SKM-1 (cell line): ENCODE data around the gene THOC1.

Experiments used
- DNase-seq: peaks from one replicate; lab custom pipeline; 2025; ENCODE audit not compliant: unreplicated experiment; lab: John Stamatoyannopoulos, UW

The THOC1 gene

GRCh38 chr18:215448-216010 is 52.3 kb downstream of the THOC1 start:
- no peak for DNase-seq

GRCh38 chr18:213966-214365 is 53.9 kb downstream of the THOC1 start:
- DNase-seq: no peak

DNA sequence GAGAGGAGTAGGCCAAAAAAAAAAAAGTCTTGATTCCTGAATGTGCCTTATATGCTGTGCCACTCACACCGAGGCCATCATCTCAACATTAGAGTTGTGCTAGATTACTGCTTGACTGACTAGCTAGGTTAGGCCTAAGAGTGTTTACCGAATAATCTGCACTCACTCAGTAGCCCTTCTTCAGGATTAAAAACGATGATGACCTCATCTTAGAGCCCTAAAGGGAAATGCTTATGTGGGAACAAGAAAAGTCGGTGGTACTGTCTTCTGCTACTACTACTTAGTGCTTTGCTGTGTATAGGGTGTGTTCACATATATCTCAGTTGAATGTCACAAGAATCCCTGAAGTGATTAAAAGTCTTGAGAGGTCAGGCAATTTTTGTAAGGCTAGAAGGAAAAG is 54.3 kb downstream of the THOC1 start:
- no peak for DNase-seq

DNA sequence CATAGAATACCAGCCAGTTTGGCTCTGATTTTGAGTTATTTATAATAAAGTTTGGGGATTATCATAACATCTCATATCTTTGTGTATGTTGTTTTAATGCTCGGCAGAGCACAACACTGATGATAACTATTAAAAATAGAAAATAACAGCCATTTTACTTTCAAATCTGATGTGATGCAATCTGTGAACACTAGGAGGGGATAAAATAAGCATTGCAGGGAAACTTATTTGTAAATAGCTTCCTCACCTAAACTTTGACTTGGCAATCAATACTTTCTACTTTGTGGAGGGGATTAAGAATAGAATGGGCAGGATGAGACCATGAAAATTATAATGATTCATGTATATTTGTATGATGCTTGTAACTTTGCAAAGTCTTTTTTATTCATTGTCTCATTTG is 55.1 kb downstream of the THOC1 start:
- no peak for DNase-seq

- DNase-seq: no peak
These were observed 56.3 kb downstream of the THOC1 start for GRCh38 chr18:211582-211981.

- DNase-seq: no peak
These were observed 57.1 kb downstream of the THOC1 start for GRCh38 chr18:210733-211132.

DNA sequence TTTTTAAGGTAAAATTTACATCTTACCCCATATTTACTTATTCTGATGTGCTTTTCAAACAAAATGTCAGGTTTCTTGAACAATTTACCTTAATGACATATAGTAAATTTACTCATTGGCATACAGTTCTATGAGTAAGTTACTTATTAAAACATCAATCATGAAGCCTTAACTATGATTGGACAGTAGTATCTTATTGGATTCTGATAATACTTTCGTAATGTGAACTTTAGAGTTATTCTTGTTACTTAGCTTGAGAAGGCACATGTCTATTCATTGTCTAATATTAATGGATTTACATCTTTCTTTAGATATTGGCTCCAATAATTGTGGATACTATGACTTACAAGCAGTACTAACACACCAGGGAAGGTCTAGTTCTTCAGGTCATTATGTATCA is 57.8 kb downstream of the THOC1 start:
- no peak for DNase-seq

DNA sequence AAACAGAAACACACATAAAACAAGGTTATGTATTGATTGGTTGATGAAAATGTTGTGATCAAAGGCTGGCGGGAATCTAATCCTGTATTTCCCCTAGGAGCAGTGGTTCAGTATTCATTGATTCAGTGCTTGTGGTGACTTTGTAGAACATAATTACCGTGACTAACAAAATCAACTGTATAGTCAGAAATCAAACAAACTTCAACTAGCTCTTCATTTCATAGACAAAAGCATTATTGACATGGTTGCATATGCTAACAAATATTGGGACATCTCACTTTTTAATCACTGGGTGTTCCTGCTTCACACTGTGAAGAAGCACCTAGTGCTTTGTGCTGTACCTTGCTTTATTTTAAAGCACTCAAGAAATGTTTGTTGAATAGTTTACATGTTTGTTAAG is 68.1 kb downstream of the THOC1 start:
- no peak for DNase-seq

- DNase-seq: no peak
These were observed 68.6 kb downstream of the THOC1 start for GRCh38 chr18:199214-199613.

- DNase-seq: no peak
These were observed 72.2 kb downstream of the THOC1 start for GRCh38 chr18:195651-196050.

DNA sequence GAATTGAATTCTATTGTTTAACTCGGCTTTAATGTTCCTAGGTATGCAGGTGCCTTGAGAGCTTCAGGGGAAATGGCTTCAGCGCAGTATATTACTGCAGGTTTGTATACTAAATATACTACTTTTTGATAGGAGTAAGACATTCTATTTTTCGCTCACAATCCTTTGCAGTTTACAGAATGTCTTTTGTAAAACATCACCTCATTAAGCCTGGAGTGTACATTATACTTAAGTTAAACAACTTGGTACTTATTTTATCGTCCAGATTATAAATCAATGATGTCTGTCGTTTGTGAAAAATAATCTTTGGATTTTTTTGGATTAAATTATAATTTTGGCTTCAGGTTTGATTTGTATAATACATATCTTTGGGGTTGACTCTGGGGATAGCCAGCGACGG is 75.0 kb downstream of the THOC1 start:
- DNase-seq: no peak

GRCh38 chr18:191725-192124 is 76.1 kb downstream of the THOC1 start:
- no peak for DNase-seq

- DNase-seq: no peak
These were observed 78.6 kb downstream of the THOC1 start for GRCh38 chr18:189254-189653.

DNA sequence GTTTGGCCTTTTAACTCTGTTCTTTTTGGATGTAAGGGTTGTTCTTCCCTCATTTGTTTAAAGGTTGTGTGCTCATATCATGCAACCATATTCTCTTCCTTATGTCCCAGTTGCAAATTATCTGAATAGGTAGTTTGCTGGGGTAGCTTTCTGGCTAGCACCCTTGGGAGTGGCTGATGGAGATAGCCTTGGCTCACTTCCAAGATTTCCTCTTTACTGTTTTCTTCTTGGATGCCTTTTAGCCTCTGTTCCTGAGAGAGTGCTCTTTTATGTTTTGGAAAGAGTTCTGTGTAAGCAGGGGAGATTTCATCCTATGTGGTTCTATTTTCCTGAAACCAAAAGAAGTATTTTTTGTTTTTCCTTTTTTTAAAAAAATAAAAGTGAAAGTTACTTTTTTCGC is 84.1 kb downstream of the THOC1 start:
- no peak for DNase-seq

DNA sequence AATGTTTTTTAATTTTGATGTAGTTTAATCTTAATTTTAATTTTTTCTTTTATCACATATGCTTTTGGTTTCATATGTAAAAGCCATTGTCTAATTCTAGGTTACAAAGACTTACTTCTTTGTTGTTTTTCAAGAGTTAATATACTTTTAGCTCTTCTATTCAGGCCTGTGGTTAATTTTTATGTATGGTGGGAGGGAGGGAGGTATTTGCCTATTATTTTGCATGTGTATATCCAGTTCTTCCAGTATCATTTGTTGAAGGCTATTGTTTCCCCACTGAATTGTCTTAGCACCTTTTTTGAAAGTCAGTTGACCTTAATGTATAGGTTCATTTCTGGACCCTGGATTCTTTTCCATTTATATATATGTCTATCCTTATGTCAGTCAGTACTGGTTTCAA is 86.1 kb downstream of the THOC1 start:
- DNase-seq: no peak

GRCh38 chr18:179499-179898 is 88.3 kb downstream of the THOC1 start:
- DNase-seq: no peak

- DNase-seq: no peak
These were observed 95.5 kb downstream of the THOC1 start for GRCh38 chr18:172361-172760.
